ENCODE data around the gene HCN1.

The HCN1 gene

DNA sequence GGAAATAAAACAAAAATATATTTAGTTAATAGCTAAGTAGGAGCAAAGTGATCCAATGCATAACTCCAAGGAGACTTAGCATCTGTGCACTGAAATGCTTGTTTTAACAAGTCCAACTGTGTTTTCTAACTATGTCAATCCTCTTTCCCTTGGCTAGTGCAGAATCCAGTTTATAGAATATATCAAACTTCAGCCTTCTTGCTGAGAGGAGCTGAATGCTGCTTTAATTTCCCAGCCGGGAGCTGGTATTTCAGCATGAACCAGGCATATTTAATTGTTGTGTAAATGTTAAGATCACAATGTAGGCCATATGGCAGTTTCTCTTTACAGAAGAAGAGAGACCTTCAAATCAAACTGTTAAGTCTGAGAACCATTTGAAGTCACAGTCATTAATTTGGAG, 411.7 kb downstream of the HCN1 start:
- H3K27ac ChIP-seq, result no peak overlapping the region
- TF ChIP-seq CTCF (conservative IDR thresholded peaks at IDR 0.05), result no peak

DNA sequence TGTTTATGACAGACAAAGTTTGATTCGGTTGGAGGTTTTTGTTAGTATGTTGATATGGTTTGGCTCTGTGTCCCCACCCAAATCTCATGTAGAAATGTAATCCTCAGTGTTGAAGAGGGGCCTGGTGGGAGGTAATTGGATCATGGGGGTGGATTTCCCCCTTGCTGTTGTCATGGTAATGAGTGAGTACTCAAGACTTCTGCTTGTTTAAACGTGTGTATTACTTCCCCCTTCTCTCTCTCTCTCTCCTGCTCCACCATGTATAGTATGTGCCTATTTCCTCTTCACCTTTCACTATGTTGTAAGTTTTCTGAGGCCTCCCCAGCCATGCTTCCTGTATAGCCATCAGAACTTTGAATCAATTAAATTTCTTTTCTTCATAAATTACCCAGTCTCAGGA, 415.1 kb downstream of the HCN1 start:
- TF ChIP-seq CTCF (conservative IDR thresholded peaks at IDR 0.05), result no peak

GRCh38 chr5:45279109-45279508, 417.1 kb downstream of the HCN1 start:
- no peak for TF ChIP-seq CTCF (conservative IDR thresholded peaks at IDR 0.05)
- no peak overlapping the region for H3K27ac ChIP-seq

More for the DNA sequence above, 415.1 kb downstream of the HCN1 start:
- no peak overlapping the region for H3K27ac ChIP-seq

- no peak overlapping the region for H3K27ac ChIP-seq
- TF ChIP-seq CTCF (conservative IDR thresholded peaks at IDR 0.05), result no peak
These were observed 418.3 kb downstream of the HCN1 start for GRCh38 chr5:45277860-45278259.

- peak overlapping the region; percentile 51 for H3K27ac ChIP-seq
- TF ChIP-seq CTCF (conservative IDR thresholded peaks at IDR 0.05), result no peak
These were observed 421.9 kb downstream of the HCN1 start for GRCh38 chr5:45274241-45274640.

DNA sequence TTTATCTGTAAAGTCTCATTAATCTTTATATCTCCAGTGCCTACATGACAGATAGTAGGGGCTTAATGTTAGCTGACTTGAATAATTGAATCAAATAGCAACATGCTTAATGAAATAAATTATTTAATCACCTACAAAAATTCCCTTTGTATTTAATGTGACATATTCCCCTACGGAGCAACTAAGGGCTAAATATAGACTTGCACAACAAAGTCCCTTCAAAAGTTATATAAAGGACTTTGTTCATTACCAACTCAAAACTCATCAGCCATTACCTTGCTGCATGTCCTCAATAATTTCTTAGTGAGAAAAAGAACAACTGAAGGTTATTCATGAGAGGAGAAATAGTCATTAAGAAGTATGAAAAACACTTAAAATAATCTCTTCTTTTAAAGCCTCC, 424.6 kb downstream of the HCN1 start:
- no peak overlapping the region for H3K27ac ChIP-seq
- TF ChIP-seq CTCF (conservative IDR thresholded peaks at IDR 0.05), result no peak

DNA sequence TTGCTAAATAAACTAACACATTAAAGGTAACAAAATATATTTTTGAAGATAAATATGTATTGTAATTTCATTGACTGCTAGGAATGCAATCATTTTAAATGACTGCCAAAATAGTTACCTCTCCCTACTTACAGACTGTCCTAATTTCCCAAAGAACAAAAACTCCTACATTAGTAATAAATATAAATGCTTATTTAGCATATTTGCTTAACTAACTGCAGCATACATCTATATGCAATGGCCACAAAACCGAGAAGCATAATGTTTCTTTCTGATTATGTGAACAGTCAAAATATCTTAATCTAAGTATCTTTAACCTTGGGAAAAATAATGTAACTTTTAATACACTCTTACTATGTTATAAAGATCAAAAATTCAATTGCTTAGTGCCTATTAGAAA, 431.7 kb downstream of the HCN1 start:
- no peak for TF ChIP-seq CTCF (conservative IDR thresholded peaks at IDR 0.05)
- H3K27ac ChIP-seq, result no peak overlapping the region
